OCI-LY7 (cell line): ENCODE measurements around the gene ASB15.

Source experiments
- CTCF ChIP-seq: fragments of 200-600 bp; sonication (generic); conservative IDR thresholded peaks from 2 replicates; pipeline ENCODE4 v1.5.1; 2014; ENCODE audit warnings: mild to moderate bottlenecking, antibody characterized with exemption, low read length, moderate library complexity, mixed read lengths
- EZH2phosphoT487 ChIP-seq: fragments of 200-600 bp; sonication (generic); IDR thresholded peaks from 2 replicates; pipeline ENCODE4 v1.6.1; 2018; ENCODE audit warnings: low read depth, borderline replicate concordance, mild to moderate bottlenecking, mixed run types, antibody characterized with exemption, low read length, moderate library complexity, mixed read lengths

- no peak for TF ChIP-seq CTCF
- TF ChIP-seq EZH2phosphoT487, result no peak
Observed at GRCh38 chr7:123679614-123680013, 78.0 kb downstream of the ASB15 start.
